ENCODE results near the gene KCTD11.

GRCh38 chr17:7388856-7389255 is 36.9 kb downstream of the KCTD11 start:
- TF ChIP-seq CTCF (conservative IDR thresholded peaks at IDR 0.05; ENCODE audit: low read depth in 2 of 2) = no peak
- TF ChIP-seq EZH2 (IDR thresholded peaks at IDR 0.05; ENCODE audit: low read depth, unreplicated experiment) = no peak
- TF ChIP-seq JUNB (IDR thresholded peaks at IDR 0.05; ENCODE audit: unreplicated experiment) = no peak
- no peak for TF ChIP-seq EZH2phosphoT487 (IDR thresholded peaks at IDR 0.05; ENCODE audit: unreplicated experiment)
- no peak for TF ChIP-seq POLR2AphosphoS5 (IDR thresholded peaks at IDR 0.05; ENCODE audit: low read depth)
- no peak for TF ChIP-seq ZNF114 (CRISPR knock-in tag; IDR thresholded peaks at IDR 0.05)
- TF ChIP-seq, protein P1, sequence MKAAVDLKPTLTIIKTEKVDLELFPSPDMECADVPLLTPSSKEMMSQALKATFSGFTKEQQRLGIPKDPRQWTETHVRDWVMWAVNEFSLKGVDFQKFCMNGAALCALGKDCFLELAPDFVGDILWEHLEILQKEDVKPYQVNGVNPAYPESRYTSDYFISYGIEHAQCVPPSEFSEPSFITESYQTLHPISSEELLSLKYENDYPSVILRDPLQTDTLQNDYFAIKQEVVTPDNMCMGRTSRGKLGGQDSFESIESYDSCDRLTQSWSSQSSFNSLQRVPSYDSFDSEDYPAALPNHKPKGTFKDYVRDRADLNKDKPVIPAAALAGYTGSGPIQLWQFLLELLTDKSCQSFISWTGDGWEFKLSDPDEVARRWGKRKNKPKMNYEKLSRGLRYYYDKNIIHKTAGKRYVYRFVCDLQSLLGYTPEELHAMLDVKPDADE (IDR thresholded peaks at IDR 0.05) = no peak
- no peak for TF ChIP-seq REST (IDR thresholded peaks at IDR 0.05; ENCODE audit: unreplicated experiment)
- TF ChIP-seq ZNF331 (CRISPR knock-in tag; IDR thresholded peaks at IDR 0.05; ENCODE audit: low read depth) = no peak
- TF ChIP-seq STAT1 (IDR thresholded peaks at IDR 0.05; ENCODE audit: unreplicated experiment) = no peak
- no peak for TF ChIP-seq CREB1 (CRISPR knock-in tag; IDR thresholded peaks at IDR 0.05; ENCODE audit: low read depth)
- TF ChIP-seq, protein P2, sequence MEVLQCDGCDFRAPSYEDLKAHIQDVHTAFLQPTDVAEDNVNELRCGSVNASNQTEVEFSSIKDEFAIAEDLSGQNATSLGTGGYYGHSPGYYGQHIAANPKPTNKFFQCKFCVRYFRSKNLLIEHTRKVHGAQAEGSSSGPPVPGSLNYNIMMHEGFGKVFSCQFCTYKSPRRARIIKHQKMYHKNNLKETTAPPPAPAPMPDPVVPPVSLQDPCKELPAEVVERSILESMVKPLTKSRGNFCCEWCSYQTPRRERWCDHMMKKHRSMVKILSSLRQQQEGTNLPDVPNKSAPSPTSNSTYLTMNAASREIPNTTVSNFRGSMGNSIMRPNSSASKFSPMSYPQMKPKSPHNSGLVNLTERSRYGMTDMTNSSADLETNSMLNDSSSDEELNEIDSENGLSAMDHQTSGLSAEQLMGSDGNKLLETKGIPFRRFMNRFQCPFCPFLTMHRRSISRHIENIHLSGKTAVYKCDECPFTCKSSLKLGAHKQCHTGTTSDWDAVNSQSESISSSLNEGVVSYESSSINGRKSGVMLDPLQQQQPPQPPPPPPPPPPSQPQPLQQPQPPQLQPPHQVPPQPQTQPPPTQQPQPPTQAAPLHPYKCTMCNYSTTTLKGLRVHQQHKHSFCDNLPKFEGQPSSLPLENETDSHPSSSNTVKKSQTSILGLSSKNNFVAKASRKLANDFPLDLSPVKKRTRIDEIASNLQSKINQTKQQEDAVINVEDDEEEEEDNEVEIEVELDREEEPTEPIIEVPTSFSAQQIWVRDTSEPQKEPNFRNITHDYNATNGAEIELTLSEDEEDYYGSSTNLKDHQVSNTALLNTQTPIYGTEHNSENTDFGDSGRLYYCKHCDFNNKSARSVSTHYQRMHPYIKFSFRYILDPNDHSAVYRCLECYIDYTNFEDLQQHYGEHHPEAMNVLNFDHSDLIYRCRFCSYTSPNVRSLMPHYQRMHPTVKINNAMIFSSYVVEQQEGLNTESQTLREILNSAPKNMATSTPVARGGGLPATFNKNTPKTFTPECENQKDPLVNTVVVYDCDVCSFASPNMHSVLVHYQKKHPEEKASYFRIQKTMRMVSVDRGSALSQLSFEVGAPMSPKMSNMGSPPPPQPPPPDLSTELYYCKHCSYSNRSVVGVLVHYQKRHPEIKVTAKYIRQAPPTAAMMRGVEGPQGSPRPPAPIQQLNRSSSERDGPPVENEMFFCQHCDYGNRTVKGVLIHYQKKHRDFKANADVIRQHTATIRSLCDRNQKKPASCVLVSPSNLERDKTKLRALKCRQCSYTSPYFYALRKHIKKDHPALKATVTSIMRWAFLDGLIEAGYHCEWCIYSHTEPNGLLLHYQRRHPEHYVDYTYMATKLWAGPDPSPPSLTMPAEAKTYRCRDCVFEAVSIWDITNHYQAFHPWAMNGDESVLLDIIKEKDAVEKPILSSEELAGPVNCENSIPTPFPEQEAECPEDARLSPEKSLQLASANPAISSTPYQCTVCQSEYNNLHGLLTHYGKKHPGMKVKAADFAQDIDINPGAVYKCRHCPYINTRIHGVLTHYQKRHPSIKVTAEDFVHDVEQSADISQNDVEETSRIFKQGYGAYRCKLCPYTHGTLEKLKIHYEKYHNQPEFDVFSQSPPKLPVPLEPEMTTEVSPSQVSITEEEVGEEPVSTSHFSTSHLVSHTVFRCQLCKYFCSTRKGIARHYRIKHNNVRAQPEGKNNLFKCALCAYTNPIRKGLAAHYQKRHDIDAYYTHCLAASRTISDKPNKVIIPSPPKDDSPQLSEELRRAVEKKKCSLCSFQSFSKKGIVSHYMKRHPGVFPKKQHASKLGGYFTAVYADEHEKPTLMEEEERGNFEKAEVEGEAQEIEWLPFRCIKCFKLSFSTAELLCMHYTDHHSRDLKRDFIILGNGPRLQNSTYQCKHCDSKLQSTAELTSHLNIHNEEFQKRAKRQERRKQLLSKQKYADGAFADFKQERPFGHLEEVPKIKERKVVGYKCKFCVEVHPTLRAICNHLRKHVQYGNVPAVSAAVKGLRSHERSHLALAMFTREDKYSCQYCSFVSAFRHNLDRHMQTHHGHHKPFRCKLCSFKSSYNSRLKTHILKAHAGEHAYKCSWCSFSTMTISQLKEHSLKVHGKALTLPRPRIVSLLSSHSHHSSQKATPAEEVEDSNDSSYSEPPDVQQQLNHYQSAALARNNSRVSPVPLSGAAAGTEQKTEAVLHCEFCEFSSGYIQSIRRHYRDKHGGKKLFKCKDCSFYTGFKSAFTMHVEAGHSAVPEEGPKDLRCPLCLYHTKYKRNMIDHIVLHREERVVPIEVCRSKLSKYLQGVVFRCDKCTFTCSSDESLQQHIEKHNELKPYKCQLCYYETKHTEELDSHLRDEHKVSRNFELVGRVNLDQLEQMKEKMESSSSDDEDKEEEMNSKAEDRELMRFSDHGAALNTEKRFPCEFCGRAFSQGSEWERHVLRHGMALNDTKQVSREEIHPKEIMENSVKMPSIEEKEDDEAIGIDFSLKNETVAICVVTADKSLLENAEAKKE (CRISPR knock-in tag; IDR thresholded peaks at IDR 0.05) = no peak
